GM12865 (cell line): ENCODE measurements around the gene EDN2.

Source experiments
- DNase-seq: peaks from one replicate; pipeline ENCODE4 v3.0.0; 2010; ENCODE audit warnings: low read depth
- H3K4me3 ChIP-seq: 2 replicates; pipeline ENCODE4 v1.5.1; 2011; ENCODE audit warnings: mild to moderate bottlenecking, low read depth, low read length, control low read depth
- TF ChIP-seq, protein P1 (sequence below): IDR thresholded peaks from 2 replicates; pipeline ENCODE4 v1.5.1; 2011; ENCODE audit warnings: low read length, control low read depth, low read depth, inconsistent platforms; ENCODE audit not compliant: insufficient read depth; ENCODE audit errors: missing control alignments

EDN2 gene

GRCh38 chr1:41528726-41529605, 44.5 kb upstream of the EDN2 start:
- DNase-seq, result no peak
- TF ChIP-seq, protein P1, sequence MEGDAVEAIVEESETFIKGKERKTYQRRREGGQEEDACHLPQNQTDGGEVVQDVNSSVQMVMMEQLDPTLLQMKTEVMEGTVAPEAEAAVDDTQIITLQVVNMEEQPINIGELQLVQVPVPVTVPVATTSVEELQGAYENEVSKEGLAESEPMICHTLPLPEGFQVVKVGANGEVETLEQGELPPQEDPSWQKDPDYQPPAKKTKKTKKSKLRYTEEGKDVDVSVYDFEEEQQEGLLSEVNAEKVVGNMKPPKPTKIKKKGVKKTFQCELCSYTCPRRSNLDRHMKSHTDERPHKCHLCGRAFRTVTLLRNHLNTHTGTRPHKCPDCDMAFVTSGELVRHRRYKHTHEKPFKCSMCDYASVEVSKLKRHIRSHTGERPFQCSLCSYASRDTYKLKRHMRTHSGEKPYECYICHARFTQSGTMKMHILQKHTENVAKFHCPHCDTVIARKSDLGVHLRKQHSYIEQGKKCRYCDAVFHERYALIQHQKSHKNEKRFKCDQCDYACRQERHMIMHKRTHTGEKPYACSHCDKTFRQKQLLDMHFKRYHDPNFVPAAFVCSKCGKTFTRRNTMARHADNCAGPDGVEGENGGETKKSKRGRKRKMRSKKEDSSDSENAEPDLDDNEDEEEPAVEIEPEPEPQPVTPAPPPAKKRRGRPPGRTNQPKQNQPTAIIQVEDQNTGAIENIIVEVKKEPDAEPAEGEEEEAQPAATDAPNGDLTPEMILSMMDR, result no peak
- no peak overlapping the region for H3K4me3 ChIP-seq

GRCh38 chr1:41528106-41528505, 43.6 kb upstream of the EDN2 start:
- H3K4me3 ChIP-seq, result no peak overlapping the region
- no peak for DNase-seq
- TF ChIP-seq, protein P1, result no peak

- TF ChIP-seq, protein P1, result no peak
- no peak overlapping the region for H3K4me3 ChIP-seq
- DNase-seq, result no peak
Measured at GRCh38 chr1:41526956-41527561, 42.6 kb upstream of the EDN2 start.

GRCh38 chr1:41525891-41526587, 41.6 kb upstream of the EDN2 start:
- TF ChIP-seq, protein P1, result no peak
- no peak overlapping the region for H3K4me3 ChIP-seq
- no peak for DNase-seq

DNA sequence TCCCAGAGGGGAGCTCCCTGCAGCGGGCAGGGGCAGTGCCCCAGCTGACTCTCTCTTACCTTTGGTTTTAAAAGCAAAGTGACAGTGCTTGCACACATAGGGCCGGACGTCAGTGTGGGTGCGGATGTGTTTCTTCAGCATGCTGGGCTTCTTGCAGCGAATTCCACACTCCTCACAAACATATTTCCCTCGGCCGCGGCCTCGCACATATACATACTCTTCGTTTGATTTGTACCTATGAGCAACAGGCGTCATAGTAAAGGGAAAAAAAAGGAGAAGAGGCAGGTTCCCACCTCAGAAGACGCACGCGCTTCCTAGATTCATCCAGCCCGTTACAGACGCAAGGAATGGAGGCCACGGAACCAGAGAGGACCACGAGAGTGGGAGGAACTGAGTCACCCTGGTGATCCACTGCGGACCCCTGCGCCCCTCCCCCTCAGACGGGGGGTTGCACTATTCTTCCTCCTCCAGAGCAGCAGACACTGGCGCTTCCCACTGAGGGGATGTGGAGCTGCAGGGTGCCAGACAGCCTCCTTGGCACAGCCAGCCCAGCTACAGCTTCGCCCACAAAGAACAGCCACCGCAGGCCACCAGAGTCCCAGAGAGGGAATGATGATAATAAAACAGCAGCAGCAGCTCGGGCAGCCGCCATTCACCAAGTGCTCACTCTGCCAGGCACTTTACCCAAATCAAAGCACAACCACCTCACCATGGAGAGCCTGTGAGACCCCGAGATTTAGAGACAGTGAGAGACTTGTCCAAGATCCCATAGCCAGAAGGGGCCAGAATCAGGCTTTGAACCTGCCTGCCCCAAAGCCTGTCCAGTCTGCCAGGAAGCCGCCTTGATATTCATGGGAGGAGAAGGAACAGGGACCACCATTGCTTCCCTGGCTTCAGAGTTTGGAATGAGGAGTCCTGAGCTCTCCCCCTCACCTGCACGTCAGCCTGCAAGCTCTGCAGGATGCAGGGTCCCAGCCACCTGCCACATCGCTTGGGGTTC, 40.5 kb upstream of the EDN2 start:
- DNase-seq, result no peak
- no peak overlapping the region for H3K4me3 ChIP-seq
- TF ChIP-seq, protein P1, result no peak
